K562 (cell line): ENCODE measurements around the gene POLR2A. TPM values are rescaled to one million over a fixed set of nuclear protein-coding genes. Genes with fewer than 3 reads are reported as not detected.

Source experiments
- GABPA ChIP-seq: fragments of 200-800 bp; sonication (Bioruptor generic); conservative IDR thresholded peaks from 2 replicates; pipeline ENCODE4 v1.6.1; 2016; ENCODE audit warnings: low read depth, missing genetic modification characterization, missing compliant biosample characterization
- GATAD2B ChIP-seq: fragments of 450-650 bp; IDR thresholded peaks from 2 replicates; pipeline ENCODE4 v1.6.1; 2017; ENCODE audit warnings: mild to moderate bottlenecking, borderline replicate concordance
- HMG20A ChIP-seq: fragments of 450-650 bp; formaldehyde crosslinking; conservative IDR thresholded peaks from 2 replicates; pipeline ENCODE4 v1.4.0; 2020; ENCODE audit warnings: mild to moderate bottlenecking, mixed read lengths
- NRF1 ChIP-seq, 2 experiments: fragments of 450-650 bp; IDR thresholded peaks in 1 of 2; conservative IDR thresholded peaks in 1 of 2; 2 replicates each; pipeline ENCODE4 v1.6.1; 2014; ENCODE audit warnings: mild to moderate bottlenecking in 2 of 2
- SNIP1 ChIP-seq: fragments of 450-650 bp; IDR thresholded peaks from 2 replicates; pipeline ENCODE4 v1.7.1; 2017; ENCODE audit warnings: low read depth, mild to moderate bottlenecking
- TARDBP ChIP-seq: fragments of 450-650 bp; IDR thresholded peaks from 2 replicates; pipeline ENCODE4 v1.6.1; 2016
- TEAD1 ChIP-seq, 2 experiments: fragments of 450-650 bp in 1 of 2; sonication (generic) in 1 of 2; formaldehyde crosslinking; IDR thresholded peaks; 2 replicates each; pipeline versions ENCODE4 v1.4.0 to v1.8.0; 2020 to 2022; ENCODE audit warnings: mild to moderate bottlenecking in 2 of 2, missing genetic modification reagents in 1 of 2
- ZNF224 ChIP-seq: sonication (generic); formaldehyde crosslinking; IDR thresholded peaks from 2 replicates; pipeline ENCODE4 v1.8.0; 2022; ENCODE audit warnings: mild to moderate bottlenecking, missing genetic modification reagents
- ZNF347 ChIP-seq: fragments of 450-650 bp; formaldehyde crosslinking; IDR thresholded peaks from 2 replicates; pipeline ENCODE4 v1.4.0; 2020; ENCODE audit warnings: low read depth, mild to moderate bottlenecking, moderate library complexity
- ZNF444 ChIP-seq: fragments of 250-450 bp; sonication (Bioruptor Pico); IDR thresholded peaks from 2 replicates; pipeline ENCODE4 v1.4.0; 2020; ENCODE audit warnings: mild to moderate bottlenecking, moderate library complexity
- ZNF766 ChIP-seq: fragments of 200-800 bp; sonication (Bioruptor generic); conservative IDR thresholded peaks from 2 replicates; pipeline ENCODE4 v1.6.1; 2016; ENCODE audit warnings: missing genetic modification characterization, missing compliant biosample characterization
- ZNF77 ChIP-seq: fragments of 250-450 bp; sonication (Bioruptor Pico); IDR thresholded peaks from 2 replicates; pipeline ENCODE4 v1.5.0; 2020
- polyA plus RNA-seq, 8 experiments: library from polyadenylated mRNA; depleted of rRNA in 4 of 8; stranded (reverse) in 5 of 8; unstranded in 3 of 8; fragments of >200 nt; fragmentation: Nextera tagmentation in 2 of 8; fragmentation: Illumina TruSeq in 1 of 8; extraction: Ambion mirVana in 2 of 8; extraction: Trizol in 1 of 8; gene quantifications; 2 replicates each; pipeline versions ENCODE4 v1.2.1 to v1.2.3, GENCODE V29; 2011 to 2014; ENCODE audit warnings: inconsistent platforms in 1 of 8, missing spikeins in 1 of 8
- total RNA-seq, 7 experiments: library from RNA; depleted of rRNA in 6 of 7; stranded (reverse); fragments of >200 nt in 6 of 7; fragmentation: Illumina TruSeq in 2 of 7; extraction: Trizol in 2 of 7; gene quantifications; 2 replicates each; pipeline versions ENCODE4 v1.2.1 to v1.2.3, GENCODE V29; 2011 to 2021; ENCODE audit warnings: low replicate concordance in 1 of 7
- TF ChIP-seq, protein P1 (sequence below): fragments of 450-650 bp; IDR thresholded peaks from 2 replicates; pipeline ENCODE4 v1.6.1; 2018; ENCODE audit not compliant: partially characterized antibody
- TF ChIP-seq, protein P2 (sequence below): fragments of 250-450 bp; sonication (Bioruptor Pico); IDR thresholded peaks from 2 replicates; pipeline ENCODE4 v1.9.0; 2021; ENCODE audit warnings: mild to moderate bottlenecking, inconsistent platforms
- TF ChIP-seq, protein P3 (sequence below), 2 experiments: fragments of 450-650 bp; IDR thresholded peaks; 2 replicates each; pipeline ENCODE4 v1.6.1; 2016

Gene POLR2A
- total and polyA plus RNA-seq, 9 of the 15 experiments (the other 6 are each of a cell fraction or from before 2014, with no cell fraction given) = 1.3 to 109 (median 12.4) TPM

DNA sequence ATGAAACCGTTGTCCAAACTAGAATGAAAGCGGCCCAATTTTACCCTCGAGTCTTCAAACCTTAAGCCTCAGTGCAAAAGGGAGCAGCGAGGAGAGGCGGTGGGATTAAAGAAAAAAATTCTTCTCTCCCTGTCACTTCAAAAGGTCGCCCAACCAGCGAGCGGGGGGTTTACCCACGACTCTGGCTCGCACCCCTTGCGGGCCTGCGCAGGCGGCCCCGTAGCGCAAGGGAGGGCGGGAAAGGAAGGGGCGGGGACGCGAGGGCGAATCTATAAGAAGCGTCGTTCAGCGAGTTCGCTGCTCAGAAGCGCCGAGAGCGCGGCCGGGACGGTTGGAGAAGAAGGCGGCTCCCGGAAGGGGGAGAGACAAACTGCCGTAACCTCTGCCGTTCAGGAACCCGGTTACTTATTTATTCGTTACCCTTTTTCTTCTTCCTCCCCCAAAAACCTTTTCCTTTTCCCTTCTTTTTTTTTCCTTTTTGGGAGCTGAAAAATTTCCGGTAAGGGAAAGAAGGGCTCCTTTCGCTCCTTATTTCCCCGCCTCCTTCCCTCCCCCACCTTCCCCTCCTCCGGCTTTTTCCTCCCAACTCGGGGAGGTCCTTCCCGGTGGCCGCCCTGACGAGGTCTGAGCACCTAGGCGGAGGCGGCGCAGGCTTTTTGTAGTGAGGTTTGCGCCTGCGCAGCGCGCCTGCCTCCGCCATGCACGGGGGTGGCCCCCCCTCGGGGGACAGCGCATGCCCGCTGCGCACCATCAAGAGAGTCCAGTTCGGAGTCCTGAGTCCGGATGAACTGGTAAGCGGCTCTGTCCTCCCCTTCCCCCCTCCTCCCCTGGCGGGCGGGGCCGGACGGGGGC lies at the start of gene POLR2A (continued):
- TF ChIP-seq, protein P1, sequence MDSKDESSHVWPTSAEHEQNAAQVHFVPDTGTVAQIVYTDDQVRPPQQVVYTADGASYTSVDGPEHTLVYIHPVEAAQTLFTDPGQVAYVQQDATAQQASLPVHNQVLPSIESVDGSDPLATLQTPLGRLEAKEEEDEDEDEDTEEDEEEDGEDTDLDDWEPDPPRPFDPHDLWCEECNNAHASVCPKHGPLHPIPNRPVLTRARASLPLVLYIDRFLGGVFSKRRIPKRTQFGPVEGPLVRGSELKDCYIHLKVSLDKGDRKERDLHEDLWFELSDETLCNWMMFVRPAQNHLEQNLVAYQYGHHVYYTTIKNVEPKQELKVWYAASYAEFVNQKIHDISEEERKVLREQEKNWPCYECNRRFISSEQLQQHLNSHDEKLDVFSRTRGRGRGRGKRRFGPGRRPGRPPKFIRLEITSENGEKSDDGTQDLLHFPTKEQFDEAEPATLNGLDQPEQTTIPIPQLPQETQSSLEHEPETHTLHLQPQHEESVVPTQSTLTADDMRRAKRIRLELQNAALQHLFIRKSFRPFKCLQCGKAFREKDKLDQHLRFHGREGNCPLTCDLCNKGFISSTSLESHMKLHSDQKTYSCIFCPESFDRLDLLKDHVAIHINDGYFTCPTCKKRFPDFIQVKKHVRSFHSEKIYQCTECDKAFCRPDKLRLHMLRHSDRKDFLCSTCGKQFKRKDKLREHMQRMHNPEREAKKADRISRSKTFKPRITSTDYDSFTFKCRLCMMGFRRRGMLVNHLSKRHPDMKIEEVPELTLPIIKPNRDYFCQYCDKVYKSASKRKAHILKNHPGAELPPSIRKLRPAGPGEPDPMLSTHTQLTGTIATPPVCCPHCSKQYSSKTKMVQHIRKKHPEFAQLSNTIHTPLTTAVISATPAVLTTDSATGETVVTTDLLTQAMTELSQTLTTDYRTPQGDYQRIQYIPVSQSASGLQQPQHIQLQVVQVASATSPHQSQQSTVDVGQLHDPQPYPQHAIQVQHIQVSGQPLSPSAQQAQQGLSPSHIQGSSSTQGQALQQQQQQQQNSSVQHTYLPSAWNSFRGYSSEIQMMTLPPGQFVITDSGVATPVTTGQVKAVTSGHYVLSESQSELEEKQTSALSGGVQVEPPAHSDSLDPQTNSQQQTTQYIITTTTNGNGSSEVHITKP = peak; percentile 99
- no peak for TF ChIP-seq ZNF77 (CRISPR knock-in tag)
- TF ChIP-seq TEAD1 (CRISPR knock-in tag; IDR thresholded peaks at IDR 0.05) = peak in 1 of 2 experiments; percentile 15; a peak in 1 of 4 replicates
- TF ChIP-seq ZNF444 (CRISPR knock-in tag) = no peak
- 0 out of 2 replicates have a peak, but pooled peaks have one; percentile 15 for TF ChIP-seq GATAD2B
- peak; percentile 57; the same call in 1 of the 2 replicates for TF ChIP-seq ZNF766 (CRISPR knock-in tag)
- peak; percentile 96 to 97 for TF ChIP-seq NRF1 (conservative IDR thresholded peaks at IDR 0.05 in 1 of 2, IDR thresholded peaks at IDR 0.05 in 1 of 2)
- TF ChIP-seq GABPA (tag) = peak; percentile 65
- no peak for TF ChIP-seq SNIP1
- no peak for TF ChIP-seq ZNF224 (CRISPR knock-in tag)
- TF ChIP-seq, protein P2, sequence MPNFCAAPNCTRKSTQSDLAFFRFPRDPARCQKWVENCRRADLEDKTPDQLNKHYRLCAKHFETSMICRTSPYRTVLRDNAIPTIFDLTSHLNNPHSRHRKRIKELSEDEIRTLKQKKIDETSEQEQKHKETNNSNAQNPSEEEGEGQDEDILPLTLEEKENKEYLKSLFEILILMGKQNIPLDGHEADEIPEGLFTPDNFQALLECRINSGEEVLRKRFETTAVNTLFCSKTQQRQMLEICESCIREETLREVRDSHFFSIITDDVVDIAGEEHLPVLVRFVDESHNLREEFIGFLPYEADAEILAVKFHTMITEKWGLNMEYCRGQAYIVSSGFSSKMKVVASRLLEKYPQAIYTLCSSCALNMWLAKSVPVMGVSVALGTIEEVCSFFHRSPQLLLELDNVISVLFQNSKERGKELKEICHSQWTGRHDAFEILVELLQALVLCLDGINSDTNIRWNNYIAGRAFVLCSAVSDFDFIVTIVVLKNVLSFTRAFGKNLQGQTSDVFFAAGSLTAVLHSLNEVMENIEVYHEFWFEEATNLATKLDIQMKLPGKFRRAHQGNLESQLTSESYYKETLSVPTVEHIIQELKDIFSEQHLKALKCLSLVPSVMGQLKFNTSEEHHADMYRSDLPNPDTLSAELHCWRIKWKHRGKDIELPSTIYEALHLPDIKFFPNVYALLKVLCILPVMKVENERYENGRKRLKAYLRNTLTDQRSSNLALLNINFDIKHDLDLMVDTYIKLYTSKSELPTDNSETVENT = peak; percentile 96
- TF ChIP-seq ZNF347 (CRISPR knock-in tag) = no peak
- TF ChIP-seq, protein P3, sequence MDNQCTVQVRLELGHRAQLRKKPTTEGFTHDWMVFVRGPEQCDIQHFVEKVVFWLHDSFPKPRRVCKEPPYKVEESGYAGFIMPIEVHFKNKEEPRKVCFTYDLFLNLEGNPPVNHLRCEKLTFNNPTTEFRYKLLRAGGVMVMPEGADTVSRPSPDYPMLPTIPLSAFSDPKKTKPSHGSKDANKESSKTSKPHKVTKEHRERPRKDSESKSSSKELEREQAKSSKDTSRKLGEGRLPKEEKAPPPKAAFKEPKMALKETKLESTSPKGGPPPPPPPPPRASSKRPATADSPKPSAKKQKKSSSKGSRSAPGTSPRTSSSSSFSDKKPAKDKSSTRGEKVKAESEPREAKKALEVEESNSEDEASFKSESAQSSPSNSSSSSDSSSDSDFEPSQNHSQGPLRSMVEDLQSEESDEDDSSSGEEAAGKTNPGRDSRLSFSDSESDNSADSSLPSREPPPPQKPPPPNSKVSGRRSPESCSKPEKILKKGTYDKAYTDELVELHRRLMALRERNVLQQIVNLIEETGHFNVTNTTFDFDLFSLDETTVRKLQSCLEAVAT (IDR thresholded peaks at IDR 0.05) = peak; percentile 94 to 98
- no peak for TF ChIP-seq TARDBP
- TF ChIP-seq HMG20A (CRISPR knock-in tag) = no peak
